Left lung (tissue), 14 donors: ENCODE results near the gene CPAMD8. TPM values are rescaled to one million over a fixed set of nuclear protein-coding genes. Genes with fewer than 3 reads are reported as not detected.

ENCODE experiments used
- ATAC-seq: fragments of 200-7000 bp; cut with Tn5 transposase; one replicate; pipeline ENCODE4 v1.9.1; 2020; ENCODE audit warnings: moderate library complexity
- DNase-seq, 4 donors: peaks; one replicate each; pipeline ENCODE4 v3.0.0-alpha.2; 2013 to 2020
- H3K27ac ChIP-seq, 2 donors: fragments of 200-600 bp; sonication (generic) in 1 of 2; one replicate each; pipeline versions ENCODE4 v1.5.0 to v1.8.0; 2020 to 2021
- H3K27me3 ChIP-seq, 2 donors: fragments of 200-600 bp; sonication (generic) in 1 of 2; one replicate each; pipeline versions ENCODE4 v1.5.0 to v1.8.0; 2020 to 2021
- H3K36me3 ChIP-seq, 2 donors: fragments of 200-600 bp; sonication (generic) in 1 of 2; one replicate each; pipeline versions ENCODE4 v1.5.0 to v1.8.0; 2020 to 2021
- H3K4me1 ChIP-seq, 2 donors: fragments of 200-600 bp; one replicate each; pipeline ENCODE4 v1.8.0; 2021
- H3K4me3 ChIP-seq, 2 donors: fragments of 200-600 bp; sonication (generic) in 1 of 2; one replicate each; pipeline versions ENCODE4 v1.5.0 to v1.8.0; 2020 to 2021; ENCODE audit warnings: mild to moderate bottlenecking in 1 of 2
- H3K9me3 ChIP-seq, 2 donors: fragments of 200-600 bp; sonication (generic) in 1 of 2; one replicate each; pipeline versions ENCODE4 v1.5.0 to v1.8.0; 2020 to 2021
- intact Hi-C, 2 donors: fragments of 100-400 bp; cut with DNase I; formaldehyde crosslinking; loops; one replicate each; pipeline versions ENCODE4 v1.11.2 to v1.14.2; 2022
- long read RNA-seq, 12 donors: library from polyadenylated mRNA in 2 of 12; unstranded in 2 of 12; transcript quantifications; one replicate each; pipeline ENCODE4 v2.0.0 and lab custom pipeline, GENCODE V29; 2019 to 2026
- polyA plus RNA-seq, 6 donors: library from polyadenylated mRNA; unstranded; fragments of 120-200 nt; gene quantifications; one replicate each; pipeline ENCODE4 v1.2.1, GENCODE V29; 2013; ENCODE audit not compliant: insufficient read length in 6 of 6
- total RNA-seq, 2 donors: library from RNA; stranded (reverse); fragmentation: NEBNext Ultra II Directional; extraction: Animal tissue kit (Norgen Biotek cat#: 25700); gene quantifications; one replicate each; pipeline ENCODE4 v1.2.1, GENCODE V29; 2021
- TF ChIP-seq, protein P1 (sequence below), 2 donors: fragments of 200-600 bp; sonication (generic) in 1 of 2; IDR thresholded peaks; one replicate each; pipeline versions ENCODE4 v1.5.0 to v1.8.0; 2021; ENCODE audit warnings: antibody characterized with exemption in 2 of 2
- donor health status: DM: no; HTN: yes; CAD: no.
- donor health status: DM: no; HTN: no; CAD: no.

Gene CPAMD8
- total RNA-seq: 10 to 100 TPM; 13.1 to 17.3 TPM
- polyA plus RNA-seq: 10 to 100 TPM; 60.4 to 79.9 (median 66.5) TPM
- long read RNA-seq, donor 1, partial matches to known transcripts: 7 of 10 reads
- long read RNA-seq, donor 1, other reads (novel, unspliced or antisense): 0 of 10 reads
- long read RNA-seq, donor 2: 0 reads
- long read RNA-seq, donor 3, partial matches to known transcripts: 0 of 2 reads
- long read RNA-seq, donor 3, other reads (novel, unspliced or antisense): 0 of 2 reads
- long read RNA-seq, donor 4, partial matches to known transcripts: 0 of 1 reads
- long read RNA-seq, donor 4, other reads (novel, unspliced or antisense): 0 of 1 reads
- long read RNA-seq, donor 5, partial matches to known transcripts: 0 of 2 reads
- long read RNA-seq, donor 5, other reads (novel, unspliced or antisense): 0 of 2 reads
- long read RNA-seq, donor 6, partial matches to known transcripts: 5 of 6 reads
- long read RNA-seq, donor 6, other reads (novel, unspliced or antisense): 0 of 6 reads
- long read RNA-seq, donor 7, partial matches to known transcripts: 0 of 1 reads
- long read RNA-seq, donor 7, other reads (novel, unspliced or antisense): 0 of 1 reads
- long read RNA-seq, donor 8: 0 reads
- long read RNA-seq, donor 9: 0 reads
- long read RNA-seq, donor 10, partial matches to known transcripts: 0 of 3 reads
- long read RNA-seq, donor 10, other reads (novel, unspliced or antisense): 3 of 3 reads
- long read RNA-seq, donor 11: 0 reads
- long read RNA-seq, donor 12, partial matches to known transcripts: 0 of 1 reads
- long read RNA-seq, donor 12, other reads (novel, unspliced or antisense): 0 of 1 reads

DNA sequence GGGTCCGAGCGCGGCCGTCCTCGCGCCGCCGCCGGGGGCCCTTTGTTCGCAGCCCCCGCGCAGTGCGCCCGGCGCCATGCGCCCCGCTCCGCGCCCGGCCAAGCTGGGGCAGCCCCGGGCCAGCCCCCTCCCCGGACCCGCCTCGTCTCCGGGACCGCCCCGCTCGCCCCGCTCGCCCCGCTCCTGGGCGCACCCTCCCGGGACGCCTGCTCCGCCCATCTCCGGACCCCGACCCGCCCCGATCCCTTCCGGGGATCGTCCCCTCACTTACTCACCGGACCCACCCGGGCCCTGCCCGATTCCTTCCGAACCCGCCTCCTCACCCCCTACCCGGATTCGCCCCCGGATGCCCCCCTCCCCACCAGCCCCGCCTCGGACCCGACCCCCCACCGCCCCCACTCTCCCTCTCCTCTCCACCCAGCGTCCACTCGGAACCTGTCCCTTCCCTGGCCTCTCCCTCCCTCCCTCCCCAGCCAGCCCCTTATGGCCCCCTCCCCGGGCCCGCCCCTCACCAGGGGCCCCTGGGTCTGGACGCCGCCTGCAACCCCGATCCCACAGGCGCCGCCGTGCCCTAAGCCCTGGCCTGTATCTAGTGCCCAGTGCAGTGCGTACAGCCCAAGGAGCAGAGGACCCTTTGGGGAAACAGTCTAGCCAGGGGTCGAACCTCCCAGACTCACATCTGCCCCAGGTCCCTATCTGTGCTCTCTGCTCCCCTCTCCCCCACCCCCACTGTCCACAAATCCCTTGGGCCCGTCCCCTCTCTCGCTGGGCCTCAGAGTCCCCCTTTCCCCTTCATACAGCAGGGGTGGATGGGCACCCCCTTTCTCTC, at the start of gene CPAMD8:
Gene CPAMD8, minus strand, starts transcription at position 105 of the 829 bp plus-strand sequence. CDS start 168 bp downstream, outside the sequence.
- intact Hi-C loops: no loop called here
- DNase-seq (peak in 2 of 4 donors; percentile 61 to 81), ATAC-seq (no peak)
- Histone ChIP-seq H3K4me1 (peaks cover 0 to 25% of the 10 kb centered on the region in 2 donors), H3K36me3 (no peaks in the 10 kb centered on the region), H3K9me3 (peaks cover 0 to 14% of the 10 kb centered on the region in 2 donors), H3K27ac (peak within 1 kb of the TSS in 1 of 2 donors; percentile 53), H3K4me3 (peak within 1 kb of the TSS; percentile 15 to 42), H3K27me3 (peaks cover 4 to 51% of the 10 kb centered on the region in 2 donors)
- TF ChIP-seq, protein P1, sequence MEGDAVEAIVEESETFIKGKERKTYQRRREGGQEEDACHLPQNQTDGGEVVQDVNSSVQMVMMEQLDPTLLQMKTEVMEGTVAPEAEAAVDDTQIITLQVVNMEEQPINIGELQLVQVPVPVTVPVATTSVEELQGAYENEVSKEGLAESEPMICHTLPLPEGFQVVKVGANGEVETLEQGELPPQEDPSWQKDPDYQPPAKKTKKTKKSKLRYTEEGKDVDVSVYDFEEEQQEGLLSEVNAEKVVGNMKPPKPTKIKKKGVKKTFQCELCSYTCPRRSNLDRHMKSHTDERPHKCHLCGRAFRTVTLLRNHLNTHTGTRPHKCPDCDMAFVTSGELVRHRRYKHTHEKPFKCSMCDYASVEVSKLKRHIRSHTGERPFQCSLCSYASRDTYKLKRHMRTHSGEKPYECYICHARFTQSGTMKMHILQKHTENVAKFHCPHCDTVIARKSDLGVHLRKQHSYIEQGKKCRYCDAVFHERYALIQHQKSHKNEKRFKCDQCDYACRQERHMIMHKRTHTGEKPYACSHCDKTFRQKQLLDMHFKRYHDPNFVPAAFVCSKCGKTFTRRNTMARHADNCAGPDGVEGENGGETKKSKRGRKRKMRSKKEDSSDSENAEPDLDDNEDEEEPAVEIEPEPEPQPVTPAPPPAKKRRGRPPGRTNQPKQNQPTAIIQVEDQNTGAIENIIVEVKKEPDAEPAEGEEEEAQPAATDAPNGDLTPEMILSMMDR (IDR thresholded peaks at IDR 0.05): no peak

DNA sequence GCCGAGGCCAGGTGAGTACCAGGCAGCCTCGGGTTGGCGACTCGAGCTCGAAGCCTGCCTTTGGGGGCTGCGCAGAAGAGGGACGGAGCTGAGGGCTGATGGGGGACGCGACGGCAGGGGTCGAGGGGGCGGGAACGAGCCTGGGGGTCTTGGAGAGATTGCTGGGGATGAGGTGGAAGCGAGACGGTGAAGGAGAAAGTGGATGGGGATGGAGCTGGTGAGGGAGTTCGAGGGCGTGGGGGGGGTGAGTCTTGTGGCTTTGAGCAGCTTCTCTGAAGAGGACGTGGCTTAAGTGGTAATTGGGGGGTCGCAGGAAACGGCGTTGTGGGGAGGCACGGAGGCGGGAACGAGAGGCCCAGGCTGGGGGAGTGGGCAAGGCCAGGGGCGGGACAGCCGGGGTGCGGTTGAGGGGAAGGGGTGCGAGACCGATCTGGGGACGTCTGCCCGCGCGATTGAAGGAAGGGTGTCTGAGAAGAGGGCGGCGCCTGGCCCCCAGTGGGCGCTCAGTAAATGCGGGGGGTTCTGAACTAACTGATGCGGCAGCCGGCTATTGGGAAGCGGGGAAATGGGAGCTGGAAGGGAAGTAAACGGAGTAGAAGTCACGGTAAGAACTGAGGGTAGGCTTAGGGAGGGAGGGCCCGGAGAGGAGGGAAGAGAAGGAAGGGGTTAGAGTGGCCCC, 49.4 kb upstream of the CPAMD8 start:
- intact Hi-C loops: no loop called here
- TF ChIP-seq, protein P1 (IDR thresholded peaks at IDR 0.05): no peak
- peaks cover 11 to 62% of the 10 kb centered on the region in 2 donors for H3K4me1 ChIP-seq
- ATAC-seq (no peak), DNase-seq (peak in 3 of 4 donors; percentile 41 to 88 (median 63))
- peaks cover 0 to 4% of the 10 kb centered on the region in 2 donors for H3K36me3 ChIP-seq
- H3K27ac ChIP-seq: peak overlapping the region; percentile 73 to 82
- H3K9me3 ChIP-seq: no peaks in the 10 kb centered on the region
- H3K4me3 ChIP-seq: peak overlapping the region; percentile 57 to 75
- no peaks in the 10 kb centered on the region for H3K27me3 ChIP-seq

DNA sequence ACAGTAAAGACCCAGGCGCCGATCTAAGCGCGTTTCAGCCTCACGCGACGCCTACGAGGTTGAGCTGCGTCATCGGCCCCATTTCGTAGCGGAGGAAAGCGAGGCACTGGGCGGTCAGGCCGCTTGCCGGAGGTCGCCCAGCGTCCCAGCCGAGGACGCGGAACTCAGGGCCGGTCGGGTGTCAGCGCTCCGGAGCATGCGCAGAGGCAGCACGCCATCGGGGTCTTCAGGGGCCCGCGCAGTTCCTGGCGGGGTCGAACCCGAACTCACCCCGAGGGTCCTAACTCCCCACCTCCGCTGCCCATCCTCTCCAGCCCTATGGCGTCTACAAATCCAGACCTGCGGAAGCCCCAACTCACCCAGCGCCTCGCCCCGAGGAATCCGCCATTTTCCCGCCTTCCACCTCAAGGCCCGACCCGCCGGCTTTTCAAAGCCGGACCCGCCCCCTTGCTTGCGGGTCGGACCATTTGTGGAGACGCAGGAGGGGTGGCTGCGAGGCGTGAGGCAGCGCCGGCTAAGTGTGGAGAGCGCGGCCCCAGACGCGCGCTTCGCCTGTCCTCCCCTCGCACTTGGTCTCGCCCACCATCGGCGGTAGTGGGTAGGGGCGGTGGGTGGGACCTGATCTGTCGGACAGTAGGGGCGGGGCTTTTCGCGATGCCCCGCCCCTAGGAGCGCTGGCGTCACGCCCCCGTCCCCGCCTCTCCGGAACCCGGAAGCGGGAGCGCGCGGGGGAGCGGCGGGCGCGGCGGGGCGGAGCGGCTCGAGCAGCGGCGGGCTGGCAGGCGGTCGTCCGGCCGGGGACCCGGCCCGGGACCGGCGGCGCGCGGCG, 48.6 kb upstream of the CPAMD8 start, which contains the start of the genes HAUS8 and MYO9B:
Gene HAUS8, minus strand, starts transcription at position 418 of the 829 bp plus-strand sequence. Its CDS starts 30 bp downstream, at position 388.
Gene MYO9B, plus strand, starts transcription at position 743 of the 829 bp plus-strand sequence. CDS start 25,941 bp downstream, outside the sequence.
- H3K4me1 ChIP-seq: peaks cover 11 to 55% of the 10 kb centered on the region in 2 donors
- TF ChIP-seq, protein P1 (IDR thresholded peaks at IDR 0.05): no peak
- H3K36me3 ChIP-seq: peaks cover 0 to 12% of the 10 kb centered on the region in 2 donors
- intact Hi-C loops: no loop called here
- peak within 1 kb of the TSS; percentile 82 for H3K27ac ChIP-seq
- H3K27me3 ChIP-seq: no peaks in the 10 kb centered on the region
- H3K4me3 ChIP-seq: peak within 1 kb of the TSS; percentile 75 to 80
- peak; percentile 97 for ATAC-seq
- H3K9me3 ChIP-seq: no peaks in the 10 kb centered on the region
- peak; percentile 98 to 100 (median 100) for DNase-seq

DNA sequence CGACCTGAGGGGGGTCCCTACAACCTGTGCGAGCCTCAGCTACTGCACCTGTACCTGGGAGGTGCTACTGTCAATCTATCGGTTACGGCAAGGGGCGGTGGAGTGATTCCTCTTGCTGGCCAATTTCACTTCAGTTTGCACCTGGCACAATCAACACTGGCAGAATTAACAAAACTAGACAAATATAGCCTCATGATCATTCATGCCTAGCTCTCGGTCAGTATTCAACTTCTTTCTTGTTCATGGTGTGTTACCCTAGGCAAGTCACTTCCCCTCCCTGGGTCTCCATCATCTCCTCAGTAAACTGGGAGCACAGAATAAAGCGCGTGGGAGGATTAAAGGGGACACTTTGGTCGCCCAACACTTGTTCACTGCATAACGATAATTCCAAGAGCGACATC, 48.0 kb upstream of the CPAMD8 start:
- DNase-seq (peak in 1 of 4 donors; percentile 38), ATAC-seq (no peak)
- H3K27me3 ChIP-seq: no peaks in the 10 kb centered on the region
- peak overlapping the region; percentile 75 to 80 for H3K4me3 ChIP-seq
- H3K9me3 ChIP-seq: no peaks in the 10 kb centered on the region
- H3K4me1 ChIP-seq: peaks cover 9 to 49% of the 10 kb centered on the region in 2 donors
- TF ChIP-seq, protein P1 (IDR thresholded peaks at IDR 0.05): no peak
- H3K36me3 ChIP-seq: peaks cover 0 to 13% of the 10 kb centered on the region in 2 donors
- peak overlapping the region; percentile 82 for H3K27ac ChIP-seq
- intact Hi-C loops: no loop called here
